ENCODE results near the gene CREB3L2.
"Not testable (repeated sequence)": the region's sequence is repeated elsewhere in the genome, so short reads cannot be mapped to it uniquely, and the experiment has no call there.

Gene CREB3L2

GRCh38 chr7:138014201-138014600 lies 12.3 kb upstream of the CREB3L2 start:
- DNase-seq (ENCODE audit: low spot score) = not testable (repeated sequence)

DNA sequence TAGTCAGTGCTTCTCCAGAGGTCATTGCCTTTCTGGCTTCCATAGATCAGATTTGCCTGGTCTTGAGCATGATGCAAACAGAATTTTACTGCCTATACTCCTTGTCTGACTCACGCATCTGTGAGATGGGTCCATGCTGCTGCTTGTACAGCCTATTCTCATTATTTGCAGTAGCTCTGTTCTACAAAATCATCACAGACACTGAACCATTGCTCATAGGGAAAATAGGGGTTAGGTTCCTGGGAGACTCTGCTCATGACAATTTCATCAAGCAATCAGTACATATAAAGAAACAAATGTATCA lies 7.4 kb upstream of the CREB3L2 start:
- no peak for DNase-seq (ENCODE audit: low spot score)

GRCh38 chr7:138008588-138009349 lies 6.9 kb upstream of the CREB3L2 start:
- peak; percentile 35 for DNase-seq (ENCODE audit: low spot score)

GRCh38 chr7:138008019-138008587 lies 6.2 kb upstream of the CREB3L2 start:
- DNase-seq (ENCODE audit: low spot score) = no peak

DNA sequence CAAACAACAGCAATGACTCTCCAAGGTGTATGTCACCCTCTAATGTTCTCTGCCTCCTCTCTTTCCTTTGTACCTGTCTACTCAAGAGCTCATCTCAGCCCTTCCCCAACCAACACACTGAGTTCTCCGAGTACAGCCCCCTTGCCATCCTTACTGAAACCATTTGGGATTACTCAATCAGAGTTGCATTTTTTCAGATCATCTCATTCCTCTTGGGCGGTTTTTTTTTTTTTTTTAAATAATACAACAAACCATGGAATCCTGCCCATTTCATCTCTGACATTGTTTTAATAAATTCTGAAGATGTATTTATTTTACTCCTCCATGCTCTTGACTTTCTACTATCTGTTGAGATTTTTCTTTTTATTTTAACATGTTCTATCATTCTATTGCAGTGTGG lies 4.2 kb upstream of the CREB3L2 start:
- peak; percentile 31 for DNase-seq (ENCODE audit: low spot score)

DNA sequence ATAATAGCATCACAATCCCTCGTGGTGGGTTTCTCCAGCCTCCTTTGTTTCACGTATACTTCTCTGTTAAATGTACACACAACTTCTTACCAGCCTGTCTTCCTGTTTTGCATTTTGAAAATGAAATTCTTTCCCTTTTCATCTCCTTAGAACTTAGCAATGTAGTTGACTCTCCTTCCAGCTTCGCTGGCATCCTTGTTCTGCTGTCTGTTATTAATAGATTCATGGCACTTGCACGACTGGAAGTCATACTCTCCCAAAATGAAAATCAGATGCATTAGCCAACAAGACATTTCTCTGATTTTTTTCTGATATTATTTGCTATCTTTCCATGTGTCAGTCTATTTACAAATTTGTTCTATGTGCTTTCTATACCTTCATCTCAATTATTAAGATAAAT lies 3.0 kb upstream of the CREB3L2 start:
- no peak for DNase-seq (ENCODE audit: low spot score)

GRCh38 chr7:138004046-138004445 lies 2.2 kb upstream of the CREB3L2 start:
- no peak for DNase-seq (ENCODE audit: low spot score)

DNA sequence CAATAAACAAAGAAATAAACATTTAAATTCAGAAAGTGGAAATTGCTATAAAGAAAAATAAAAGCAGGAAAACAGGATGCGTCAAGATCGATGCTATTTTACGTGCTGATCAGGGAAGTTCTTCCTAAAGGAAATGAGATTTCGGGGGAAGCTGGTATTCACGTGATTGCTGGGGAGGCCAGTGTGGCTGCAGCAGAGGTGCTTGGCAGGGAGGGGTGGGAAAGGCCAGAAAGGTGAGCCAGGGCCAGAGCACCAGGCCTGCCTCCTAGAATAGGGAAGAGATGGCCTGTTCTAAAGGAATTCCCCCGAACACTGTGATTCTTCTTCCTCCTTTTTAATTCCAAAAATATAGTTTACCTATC lies 923 bp upstream of the CREB3L2 start:
- DNase-seq (ENCODE audit: low spot score) = no peak

DNA sequence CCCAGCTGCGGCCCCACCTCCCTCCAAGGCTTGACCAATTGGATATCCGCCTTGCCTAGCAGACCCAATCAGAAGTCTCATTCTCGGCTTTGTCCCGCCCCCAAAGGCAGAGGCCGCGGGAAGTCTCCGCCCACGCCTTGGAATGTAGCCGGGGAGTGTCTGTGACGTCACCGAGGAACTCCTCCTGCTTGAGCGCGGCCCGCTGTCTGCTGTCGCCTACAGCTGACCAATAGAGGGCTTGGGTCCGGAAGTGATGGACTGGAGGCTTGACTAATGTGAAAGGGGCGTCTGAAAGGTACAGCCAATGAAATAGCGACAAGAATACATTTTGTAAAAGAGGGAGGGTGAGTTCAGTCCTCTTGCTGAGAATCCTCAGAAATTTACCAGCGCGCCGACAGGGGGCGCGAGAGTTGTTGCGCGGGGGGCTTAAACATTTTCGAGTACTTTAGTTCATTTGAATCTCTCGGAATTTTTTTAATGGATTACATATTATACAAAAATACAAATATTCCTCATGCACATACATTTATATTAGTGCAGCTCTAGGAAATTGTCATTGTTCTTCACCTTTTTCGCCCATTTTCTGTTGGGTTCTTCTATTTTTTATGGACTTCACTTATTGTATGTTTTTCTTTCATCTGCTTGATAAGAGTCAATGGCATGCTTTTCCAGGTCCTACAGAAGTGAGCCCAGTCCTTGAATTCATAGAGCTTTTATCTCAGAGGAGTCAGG lies 376 bp upstream of the CREB3L2 start:
- peak; percentile 94 for DNase-seq (ENCODE audit: low spot score)

DNA sequence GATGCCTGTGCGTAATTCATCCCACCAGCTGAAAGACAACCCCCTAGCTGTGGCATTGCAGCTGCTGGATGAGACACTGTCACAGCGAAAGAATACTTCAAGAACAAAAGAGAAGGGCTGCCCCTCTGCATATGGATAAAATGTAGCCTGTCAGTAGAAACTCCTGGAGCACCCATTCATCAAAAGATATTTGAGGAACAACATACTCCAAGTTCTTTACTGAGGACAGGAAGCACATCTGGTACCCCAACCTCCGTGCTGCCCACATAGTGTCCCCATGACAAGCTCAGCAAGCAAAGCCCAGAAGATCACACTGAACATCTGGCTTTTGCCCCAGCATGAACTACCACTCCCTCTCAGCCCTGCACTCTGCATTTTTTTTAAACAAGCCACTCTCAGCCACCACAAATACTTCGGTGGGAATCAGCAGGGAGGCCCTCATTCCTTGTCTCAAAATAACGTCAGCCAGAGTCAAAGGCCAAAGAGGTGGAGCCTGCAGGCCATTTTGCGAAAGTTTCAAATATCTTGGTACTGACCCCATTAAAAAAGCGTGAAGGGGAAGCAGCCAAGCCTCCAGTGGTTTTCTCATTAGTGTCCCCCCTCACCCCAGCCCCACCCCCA lies 1.7 kb downstream of the CREB3L2 start:
- DNase-seq (ENCODE audit: low spot score) = peak; percentile 63

- no peak for DNase-seq (ENCODE audit: low spot score)
Observed at GRCh38 chr7:137999496-138000080, 2.3 kb downstream of the CREB3L2 start.

DNA sequence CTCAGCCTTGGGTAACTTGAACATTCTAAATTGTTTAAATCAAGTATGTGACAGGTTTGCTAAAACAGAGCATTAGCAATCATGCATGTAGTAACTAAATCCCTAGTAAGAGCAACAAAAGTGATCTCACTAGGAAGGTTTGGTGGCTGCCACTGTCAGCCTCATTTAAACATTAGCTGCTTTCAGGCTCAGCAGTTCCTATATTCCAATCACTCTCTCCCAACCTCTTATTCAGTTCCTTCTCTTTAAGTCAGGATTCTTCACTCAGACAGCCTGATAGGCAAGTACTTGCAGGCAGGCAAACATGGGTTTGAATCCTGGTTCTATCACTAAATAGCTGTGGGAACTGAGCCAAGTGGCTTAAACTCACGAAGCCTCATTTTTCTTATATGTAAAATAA lies 3.6 kb downstream of the CREB3L2 start:
- DNase-seq (ENCODE audit: low spot score) = no peak

DNA sequence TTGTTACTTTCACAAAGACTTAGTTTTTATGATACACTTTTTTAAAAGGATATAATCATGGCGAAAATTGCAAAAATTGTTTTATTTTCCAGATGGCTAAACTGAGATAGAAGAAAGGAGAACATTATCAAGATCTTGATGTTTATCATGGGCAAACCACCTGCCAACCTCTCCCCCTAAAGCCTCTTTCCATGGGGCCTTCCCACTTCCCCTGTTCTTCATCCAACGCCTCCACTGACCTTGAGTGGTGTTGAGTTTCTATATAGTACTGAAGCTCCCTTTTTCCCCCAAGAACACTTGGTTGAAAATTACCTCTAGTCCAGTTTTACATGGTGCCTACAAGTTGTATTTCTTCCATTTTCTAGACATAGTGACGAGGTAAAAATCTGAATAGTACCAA lies 5.0 kb downstream of the CREB3L2 start:
- DNase-seq (ENCODE audit: low spot score) = no peak

DNA sequence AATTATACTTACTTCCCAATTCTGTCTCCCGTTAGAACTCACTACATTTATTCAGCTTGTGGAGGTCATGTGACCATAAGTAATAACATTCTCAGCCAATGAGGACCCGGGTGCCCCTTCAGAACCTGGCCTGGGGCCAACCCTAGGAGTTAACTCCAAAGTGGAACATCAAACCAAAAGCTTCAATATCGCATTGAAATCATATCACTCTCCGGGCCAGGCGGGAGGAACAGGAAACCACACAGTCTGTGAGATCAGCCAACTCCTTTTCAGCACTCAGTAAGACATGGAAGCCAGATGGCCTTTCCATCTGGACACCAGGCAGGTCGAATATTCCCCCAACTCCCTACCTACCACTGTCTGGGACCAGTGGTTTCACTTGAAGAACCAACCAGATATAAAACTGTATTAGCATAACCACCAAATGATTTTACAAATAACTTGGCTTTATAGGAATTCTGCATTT lies 5.5 kb downstream of the CREB3L2 start:
- no peak for DNase-seq (ENCODE audit: low spot score)

DNA sequence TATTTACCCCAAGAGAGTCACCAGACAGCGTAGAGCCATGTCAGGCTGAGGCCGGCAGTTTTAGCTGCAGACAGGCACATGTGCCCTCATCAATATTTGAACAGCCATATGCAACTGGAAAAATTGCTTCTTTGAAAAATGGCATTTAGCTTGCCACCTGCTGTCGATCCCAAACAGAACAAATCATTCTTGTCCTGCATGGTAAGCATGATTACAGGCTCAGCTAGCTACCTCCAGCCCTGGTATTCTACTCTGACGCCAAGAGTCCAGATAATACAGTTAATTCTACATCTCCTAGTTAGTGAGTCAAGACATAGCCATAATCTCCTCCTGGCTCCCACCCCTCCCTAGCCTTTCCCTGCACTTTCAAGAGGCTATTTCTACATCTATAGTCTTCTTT lies 7.7 kb downstream of the CREB3L2 start:
- DNase-seq (ENCODE audit: low spot score) = no peak

GRCh38 chr7:137993395-137993743 lies 8.5 kb downstream of the CREB3L2 start:
- no peak for DNase-seq (ENCODE audit: low spot score)

DNA sequence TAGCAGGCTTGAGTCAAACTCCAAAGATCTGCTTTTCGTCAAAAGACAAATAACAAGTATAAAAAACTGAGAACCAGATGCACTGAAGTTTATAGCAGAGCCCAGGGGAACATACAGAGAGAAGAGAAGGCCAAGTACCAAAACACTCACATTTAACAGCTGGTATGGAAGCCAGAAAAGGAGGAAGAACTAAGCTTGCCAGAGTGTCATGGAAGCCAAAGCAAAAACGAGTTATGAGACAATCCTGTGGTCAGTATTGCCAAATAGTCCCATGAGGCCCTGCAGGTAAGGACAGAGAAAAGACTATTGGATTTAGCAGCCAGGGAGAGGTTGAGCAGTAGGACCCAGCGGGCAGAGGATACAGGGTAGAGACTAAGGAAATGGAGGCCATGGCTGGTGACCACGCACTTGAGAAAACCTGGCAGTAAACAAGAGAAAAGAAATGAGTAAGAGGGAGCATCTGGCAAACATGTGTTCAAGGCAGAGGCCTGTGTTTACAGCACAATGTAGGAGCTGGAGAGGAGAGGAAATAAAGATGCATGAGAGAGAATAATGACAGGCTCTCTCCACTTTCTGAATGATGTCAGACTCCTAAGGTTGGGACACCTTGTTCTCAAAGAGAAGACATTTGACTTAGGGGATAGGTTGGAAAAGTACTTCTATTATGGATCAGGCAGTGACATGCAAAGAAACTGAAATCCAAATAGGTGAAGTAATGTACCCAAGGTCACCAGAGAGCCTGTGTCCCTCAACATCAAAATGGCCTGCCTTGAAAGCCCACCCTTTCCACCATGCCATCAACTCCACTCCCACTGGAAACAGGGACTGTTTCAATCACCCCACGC lies 9.1 kb downstream of the CREB3L2 start:
- DNase-seq (ENCODE audit: low spot score) = peak; percentile 37

DNA sequence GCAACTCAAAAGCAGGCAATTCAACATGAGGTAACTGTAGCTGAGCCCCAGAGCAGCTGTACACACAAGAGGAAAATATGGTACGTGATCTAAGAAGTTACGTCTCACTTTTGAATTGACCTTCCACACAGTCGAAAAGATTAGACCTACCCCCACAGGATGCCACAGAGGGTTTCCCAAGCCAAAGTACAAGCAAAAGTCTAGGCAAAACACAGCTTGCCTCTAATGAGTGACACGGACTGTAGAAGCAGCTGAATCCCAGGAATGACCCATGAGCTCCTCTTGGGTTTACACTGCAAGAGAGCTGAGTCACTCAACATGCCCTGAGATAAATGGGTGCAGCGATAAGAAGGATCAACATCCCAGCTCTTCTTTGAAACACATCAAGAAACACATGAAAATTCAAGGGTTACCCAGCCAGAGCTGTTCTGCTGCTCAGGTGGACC lies 9.8 kb downstream of the CREB3L2 start:
- peak; percentile 47 for DNase-seq (ENCODE audit: low spot score)

DNA sequence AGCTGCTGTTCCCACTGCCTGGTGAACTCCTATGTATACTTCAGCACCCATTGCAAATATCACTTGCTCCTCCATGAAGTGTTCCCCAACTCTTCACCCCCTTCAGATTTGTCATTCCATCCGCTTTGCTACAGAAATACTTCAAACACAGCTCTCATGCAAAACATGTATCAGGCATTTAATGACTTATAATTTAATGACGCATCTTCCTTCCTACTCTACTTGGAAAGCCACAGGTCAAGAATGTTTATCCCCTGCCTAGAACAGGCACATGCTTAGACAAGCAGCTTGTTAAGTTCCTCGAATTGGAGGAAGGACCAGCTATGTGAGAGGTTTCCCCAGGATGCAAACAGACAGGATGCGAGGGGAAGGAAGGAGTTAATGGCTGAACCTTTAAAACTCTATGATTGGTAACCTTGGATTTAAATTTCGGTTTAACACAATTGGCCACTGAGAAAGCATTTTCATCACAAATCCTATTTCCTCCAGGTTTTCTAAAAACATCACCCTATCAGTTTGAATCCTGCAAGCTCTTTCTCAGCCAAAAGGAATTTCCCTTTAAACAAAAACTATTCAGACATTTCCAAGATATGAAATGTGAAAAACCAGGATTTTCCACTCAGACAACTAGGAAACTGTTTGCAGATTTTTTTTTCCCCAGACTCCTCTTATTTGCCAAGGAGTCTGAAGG lies 11.5 kb downstream of the CREB3L2 start:
- peak; percentile 55 for DNase-seq (ENCODE audit: low spot score)

GRCh38 chr7:137989590-137989989 lies 12.3 kb downstream of the CREB3L2 start:
- DNase-seq (ENCODE audit: low spot score) = no peak

DNA sequence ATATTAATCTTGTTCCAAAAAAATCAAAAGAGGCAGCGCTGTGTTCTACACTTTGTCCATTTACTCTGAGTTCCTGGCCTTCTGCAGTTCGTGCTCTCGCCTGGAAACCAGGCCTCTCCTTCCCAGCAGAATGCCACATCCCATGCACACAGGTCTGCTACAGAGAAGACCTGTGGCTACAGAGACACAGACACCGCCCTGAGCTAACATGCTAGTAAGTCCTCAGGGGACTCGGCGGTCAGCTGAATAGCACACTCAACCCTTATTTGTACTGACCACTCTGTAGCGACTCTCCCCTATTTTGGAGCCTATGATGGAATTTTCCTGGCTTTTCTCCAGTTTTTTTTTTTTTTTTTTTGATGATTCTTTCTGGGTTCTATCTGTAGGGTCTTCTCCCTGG lies 12.8 kb downstream of the CREB3L2 start:
- peak; percentile 45 for DNase-seq (ENCODE audit: low spot score)

Data from hepatic stellate cell (primary cell).